Measurements from ENCODE around the gene MIPOL1. TPM values are rescaled to one million over a fixed set of nuclear protein-coding genes. Genes with fewer than 3 reads are reported as not detected.
"Not testable (repeated sequence)": the region's sequence is repeated elsewhere in the genome, so short reads cannot be mapped to it uniquely, and the experiment has no call there.

Gene MIPOL1
- total RNA-seq, 2 donors from 2014 or later = 0.67 to 1.5 TPM

- Mint-ChIP-seq H3K9me3 (no peaks in the 10 kb centered on the region), H3K4me1 (no peaks in the 10 kb centered on the region), H3K36me3 (ENCODE audit: low read depth) (no peaks in the 10 kb centered on the region), H3K27me3 (no peaks in the 10 kb centered on the region), H3K27ac (no peak overlapping the region), H3K4me3 (no peak overlapping the region)
- ATAC-seq (replicated peaks) = no peak
Measured at GRCh38 chr14:37546621-37547447, 349.1 kb downstream of the MIPOL1 start.

GRCh38 chr14:37550511-37550910 lies 352.8 kb downstream of the MIPOL1 start:
- Mint-ChIP-seq H3K27ac (no peak overlapping the region), H3K9me3 (peaks cover 9% of the 10 kb centered on the region), H3K36me3 (ENCODE audit: low read depth) (no peaks in the 10 kb centered on the region), H3K4me1 (no peaks in the 10 kb centered on the region), H3K27me3 (no peaks in the 10 kb centered on the region), H3K4me3 (no peak overlapping the region)
- ATAC-seq (replicated peaks) = no peak

- Mint-ChIP-seq H3K27ac (no peak overlapping the region), H3K36me3 (ENCODE audit: low read depth) (no peaks in the 10 kb centered on the region)
- no peak for ATAC-seq (replicated peaks)
Measured at GRCh38 chr14:37551119-37551518, 353.4 kb downstream of the MIPOL1 start.

GRCh38 chr14:37553935-37554550 lies 356.3 kb downstream of the MIPOL1 start:
- no peak overlapping the region for H3K27ac Mint-ChIP-seq
- H3K36me3 Mint-ChIP-seq (ENCODE audit: low read depth) = no peaks in the 10 kb centered on the region
- peaks cover 17% of the 10 kb centered on the region for H3K9me3 Mint-ChIP-seq
- H3K27me3 Mint-ChIP-seq = no peaks in the 10 kb centered on the region
- ATAC-seq (replicated peaks) = no peak
- no peak overlapping the region for H3K4me3 Mint-ChIP-seq
- no peaks in the 10 kb centered on the region for H3K4me1 Mint-ChIP-seq

More at GRCh38 chr14:37551119-37551518, 353.4 kb downstream of the MIPOL1 start:
- no peaks in the 10 kb centered on the region for H3K27me3 Mint-ChIP-seq
- no peaks in the 10 kb centered on the region for H3K4me1 Mint-ChIP-seq
- H3K4me3 Mint-ChIP-seq = no peak overlapping the region
- peaks cover 9% of the 10 kb centered on the region for H3K9me3 Mint-ChIP-seq

- H3K27ac Mint-ChIP-seq; H3K27me3 Mint-ChIP-seq; H3K36me3 Mint-ChIP-seq (ENCODE audit: low read depth); H3K4me3 Mint-ChIP-seq; ATAC-seq (replicated peaks); H3K4me1 Mint-ChIP-seq: not testable (repeated sequence)
- peaks cover 17% of the 10 kb centered on the region for H3K9me3 Mint-ChIP-seq
Measured at GRCh38 chr14:37555596-37555995, 357.9 kb downstream of the MIPOL1 start.

- H3K36me3 Mint-ChIP-seq (ENCODE audit: low read depth) = no peaks in the 10 kb centered on the region
- peaks cover 14% of the 10 kb centered on the region for H3K9me3 Mint-ChIP-seq
- H3K27ac Mint-ChIP-seq = no peak overlapping the region
- no peaks in the 10 kb centered on the region for H3K4me1 Mint-ChIP-seq
- H3K27me3 Mint-ChIP-seq = no peaks in the 10 kb centered on the region
- H3K4me3 Mint-ChIP-seq = no peak overlapping the region
- no peak for ATAC-seq (replicated peaks)
Measured at GRCh38 chr14:37558740-37559139, 361.0 kb downstream of the MIPOL1 start.

- peaks cover 9% of the 10 kb centered on the region for H3K9me3 Mint-ChIP-seq
- no peak overlapping the region for H3K27ac Mint-ChIP-seq
- H3K36me3 Mint-ChIP-seq (ENCODE audit: low read depth) = no peaks in the 10 kb centered on the region
- no peak overlapping the region for H3K4me3 Mint-ChIP-seq
- no peaks in the 10 kb centered on the region for H3K27me3 Mint-ChIP-seq
- H3K4me1 Mint-ChIP-seq = no peaks in the 10 kb centered on the region
- no peak for ATAC-seq (replicated peaks)
Measured at GRCh38 chr14:37559386-37559785, 361.6 kb downstream of the MIPOL1 start.

GRCh38 chr14:37563189-37563588 lies 365.5 kb downstream of the MIPOL1 start:
- no peak overlapping the region for H3K4me3 Mint-ChIP-seq
- no peaks in the 10 kb centered on the region for H3K27me3 Mint-ChIP-seq
- H3K27ac Mint-ChIP-seq = no peak overlapping the region
- no peaks in the 10 kb centered on the region for H3K9me3 Mint-ChIP-seq
- H3K36me3 Mint-ChIP-seq (ENCODE audit: low read depth) = no peaks in the 10 kb centered on the region
- ATAC-seq (replicated peaks) = no peak
- H3K4me1 Mint-ChIP-seq = no peaks in the 10 kb centered on the region

GRCh38 chr14:37565550-37565949 lies 367.8 kb downstream of the MIPOL1 start:
- Mint-ChIP-seq H3K4me3 (no peak overlapping the region), H3K36me3 (ENCODE audit: low read depth) (no peaks in the 10 kb centered on the region), H3K4me1 (no peaks in the 10 kb centered on the region), H3K9me3 (no peaks in the 10 kb centered on the region), H3K27ac (no peak overlapping the region), H3K27me3 (peaks cover 3% of the 10 kb centered on the region)
- no peak for ATAC-seq (replicated peaks)

- no peaks in the 10 kb centered on the region for H3K9me3 Mint-ChIP-seq
- no peaks in the 10 kb centered on the region for H3K4me1 Mint-ChIP-seq
- H3K36me3 Mint-ChIP-seq (ENCODE audit: low read depth) = no peaks in the 10 kb centered on the region
- H3K4me3 Mint-ChIP-seq = no peak overlapping the region
- ATAC-seq (replicated peaks) = no peak
- H3K27ac Mint-ChIP-seq = no peak overlapping the region
- H3K27me3 Mint-ChIP-seq = peaks cover 5% of the 10 kb centered on the region
Measured at GRCh38 chr14:37566811-37567371, 369.2 kb downstream of the MIPOL1 start.

- no peaks in the 10 kb centered on the region for H3K9me3 Mint-ChIP-seq
- H3K36me3 Mint-ChIP-seq (ENCODE audit: low read depth) = no peaks in the 10 kb centered on the region
- H3K4me3 Mint-ChIP-seq = no peak overlapping the region
- ATAC-seq (replicated peaks) = no peak
- peaks cover 6% of the 10 kb centered on the region for H3K27me3 Mint-ChIP-seq
- H3K4me1 Mint-ChIP-seq = no peaks in the 10 kb centered on the region
- H3K27ac Mint-ChIP-seq = no peak overlapping the region
Measured at GRCh38 chr14:37569729-37570128, 372.0 kb downstream of the MIPOL1 start.

GRCh38 chr14:37571391-37571790 lies 373.7 kb downstream of the MIPOL1 start:
- ATAC-seq (replicated peaks) = no peak
- Mint-ChIP-seq H3K9me3 (no peaks in the 10 kb centered on the region), H3K4me1 (no peaks in the 10 kb centered on the region), H3K4me3 (no peak overlapping the region), H3K27me3 (peaks cover 6% of the 10 kb centered on the region), H3K36me3 (ENCODE audit: low read depth) (no peaks in the 10 kb centered on the region), H3K27ac (no peak overlapping the region)

GRCh38 chr14:37573356-37573755 lies 375.6 kb downstream of the MIPOL1 start:
- H3K4me3 Mint-ChIP-seq = no peak overlapping the region
- H3K4me1 Mint-ChIP-seq = no peaks in the 10 kb centered on the region
- no peak for ATAC-seq (replicated peaks)
- peaks cover 6% of the 10 kb centered on the region for H3K27me3 Mint-ChIP-seq
- no peaks in the 10 kb centered on the region for H3K9me3 Mint-ChIP-seq
- no peak overlapping the region for H3K27ac Mint-ChIP-seq
- no peaks in the 10 kb centered on the region for H3K36me3 Mint-ChIP-seq (ENCODE audit: low read depth)

- Mint-ChIP-seq H3K27ac (no peak overlapping the region), H3K36me3 (ENCODE audit: low read depth) (no peaks in the 10 kb centered on the region), H3K9me3 (no peaks in the 10 kb centered on the region), H3K4me3 (no peak overlapping the region), H3K4me1 (no peaks in the 10 kb centered on the region), H3K27me3 (peaks cover 11% of the 10 kb centered on the region)
- ATAC-seq (replicated peaks) = no peak
Measured at GRCh38 chr14:37579274-37579673, 381.5 kb downstream of the MIPOL1 start.

- ATAC-seq (replicated peaks) = no peak
- Mint-ChIP-seq H3K4me3 (no peak overlapping the region), H3K9me3 (no peaks in the 10 kb centered on the region), H3K4me1 (no peaks in the 10 kb centered on the region), H3K27ac (no peak overlapping the region), H3K27me3 (peaks cover 11% of the 10 kb centered on the region), H3K36me3 (ENCODE audit: low read depth) (no peaks in the 10 kb centered on the region)
Measured at GRCh38 chr14:37580146-37580545, 382.4 kb downstream of the MIPOL1 start.
